ENCODE measurements around the gene PBX4.

PBX4 gene

GRCh38 chr19:19587771-19588170 lies 30.7 kb downstream of the PBX4 start:
- no peak for DNase-seq

DNA sequence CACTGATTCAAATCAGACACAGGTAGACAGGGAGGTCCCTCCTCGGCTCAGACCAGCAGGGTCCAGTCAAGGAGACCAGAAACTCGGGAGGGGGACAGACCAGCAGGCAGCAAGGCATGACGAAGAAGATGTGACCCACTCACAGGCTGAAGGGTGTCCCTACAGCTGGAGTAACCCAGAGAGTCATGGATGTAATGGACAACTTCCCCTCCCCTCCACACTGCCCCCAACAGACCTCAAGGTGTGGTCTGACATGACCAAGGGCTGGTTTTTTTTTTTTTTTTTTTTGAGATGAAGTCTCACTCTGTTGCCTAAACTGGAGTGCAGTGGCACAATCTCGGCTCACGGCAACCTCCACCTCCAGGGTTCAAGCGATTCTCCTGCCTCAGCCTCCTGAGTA lies 34.1 kb downstream of the PBX4 start:
- no peak for DNase-seq

DNA sequence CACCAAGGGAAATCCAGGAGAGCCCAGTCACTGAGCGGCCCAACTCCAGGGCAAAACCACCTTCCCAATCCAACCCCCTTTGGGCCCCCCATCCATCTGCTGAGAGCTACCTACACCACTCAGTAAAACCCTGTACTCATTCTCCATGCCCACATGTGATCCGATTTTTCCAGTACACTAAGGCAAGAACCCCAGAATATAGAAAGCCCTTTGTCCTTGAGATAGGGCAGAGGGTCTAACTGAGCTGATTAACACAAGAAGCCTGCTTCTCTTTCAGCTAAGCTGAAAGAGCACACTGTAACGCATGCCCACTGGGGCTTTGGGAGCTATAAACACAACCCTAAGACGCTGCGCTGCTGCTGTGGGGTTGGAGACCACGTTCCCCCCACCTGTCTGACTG lies 36.0 kb downstream of the PBX4 start:
- DNase-seq = no peak

DNA sequence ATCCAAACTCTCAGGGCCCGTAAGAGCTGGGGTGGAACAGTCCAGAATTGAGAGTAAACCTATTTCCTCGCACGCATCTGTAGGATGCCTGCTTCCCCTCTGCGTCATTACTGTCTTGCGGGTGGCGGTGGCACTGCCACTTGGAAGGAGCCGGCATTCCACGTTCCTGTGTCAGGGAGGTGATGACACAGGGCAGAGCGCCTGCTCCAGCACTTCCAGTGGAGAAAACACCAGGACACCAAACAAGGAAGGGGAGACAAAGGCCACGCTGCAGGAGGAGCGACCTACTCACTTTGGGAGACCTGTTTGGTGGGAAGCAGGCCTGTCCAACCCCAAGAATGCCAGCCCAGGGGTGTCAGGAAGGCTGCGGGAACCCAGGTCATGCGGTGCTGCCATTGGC lies 37.1 kb downstream of the PBX4 start:
- no peak for DNase-seq

DNA sequence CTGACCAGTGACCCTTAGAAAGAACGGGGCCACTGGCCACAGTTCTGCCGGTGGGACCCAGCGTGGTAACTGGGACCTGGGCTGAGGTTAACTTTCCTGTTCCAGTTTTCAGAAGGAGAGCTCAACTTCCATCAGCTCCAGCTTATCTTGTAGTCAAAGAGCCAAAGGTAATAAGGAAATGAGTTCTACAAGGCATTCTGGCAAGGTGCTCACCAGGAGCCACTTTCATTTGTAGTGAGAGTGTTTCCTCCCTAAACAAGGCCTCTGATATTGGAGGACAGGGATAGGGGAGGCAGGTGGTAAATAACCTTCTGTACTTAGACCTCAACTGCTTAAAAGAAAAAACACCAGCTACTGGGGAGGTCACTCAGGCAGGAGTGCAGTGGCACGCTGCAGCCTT lies 38.1 kb downstream of the PBX4 start:
- DNase-seq = no peak

- DNase-seq = no peak
Observed at GRCh38 chr19:19579533-19580361, 38.7 kb downstream of the PBX4 start.

- no peak for DNase-seq
Observed at GRCh38 chr19:19578252-19578651, 40.2 kb downstream of the PBX4 start.

- DNase-seq = no peak
Observed at GRCh38 chr19:19575411-19575810, 43.1 kb downstream of the PBX4 start.

- no peak for DNase-seq
Observed at GRCh38 chr19:19571071-19571786, 47.3 kb downstream of the PBX4 start.

DNA sequence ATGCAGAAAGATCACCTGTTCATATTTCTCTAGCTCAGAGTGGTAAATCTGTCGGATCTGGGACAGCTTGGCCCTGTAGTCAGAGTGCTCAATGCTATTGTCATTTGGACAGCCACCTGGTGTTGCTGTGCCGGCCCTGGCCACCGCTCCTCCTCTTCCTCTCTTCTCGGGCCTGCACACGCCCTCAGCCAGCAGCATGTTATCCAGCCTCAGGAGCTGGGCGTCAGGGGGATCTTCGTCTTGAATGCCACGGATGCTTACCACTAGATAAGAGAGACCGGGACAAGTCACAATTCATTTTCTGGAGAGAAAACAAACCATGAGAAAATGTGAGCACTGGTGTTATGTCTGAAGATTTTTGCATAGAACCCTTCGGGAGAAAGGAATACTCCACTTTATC lies 47.9 kb downstream of the PBX4 start:
- no peak for DNase-seq

GRCh38 chr19:19568802-19569756 lies 49.4 kb downstream of the PBX4 start:
- no peak for DNase-seq

- no peak for DNase-seq
Observed at GRCh38 chr19:19567391-19567790, 51.1 kb downstream of the PBX4 start.

DNA sequence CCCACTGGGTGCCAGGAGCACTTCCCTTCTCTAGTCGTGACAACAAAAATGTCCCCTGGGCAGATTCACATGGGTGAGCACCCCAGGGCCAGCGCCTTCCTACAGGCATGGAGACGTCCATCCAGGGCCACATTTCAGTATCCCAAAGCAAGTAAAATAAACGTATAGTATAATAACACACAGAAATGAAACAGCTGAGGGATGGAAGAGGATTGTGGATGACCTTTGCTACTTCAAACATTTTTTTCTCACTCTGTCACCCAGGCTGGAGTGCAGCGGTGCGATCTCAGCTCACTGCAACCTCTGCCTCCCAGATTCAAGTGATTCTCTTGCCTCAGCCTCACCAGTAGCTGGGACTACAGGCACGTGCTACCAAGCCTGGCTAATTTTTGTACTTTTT lies 52.2 kb downstream of the PBX4 start:
- DNase-seq = no peak

GRCh38 chr19:19563348-19563848 lies 55.1 kb downstream of the PBX4 start:
- DNase-seq = no peak

GRCh38 chr19:19562665-19563347 lies 55.7 kb downstream of the PBX4 start:
- DNase-seq = no peak

- no peak for DNase-seq
Observed at GRCh38 chr19:19561946-19562664, 56.4 kb downstream of the PBX4 start.

DNA sequence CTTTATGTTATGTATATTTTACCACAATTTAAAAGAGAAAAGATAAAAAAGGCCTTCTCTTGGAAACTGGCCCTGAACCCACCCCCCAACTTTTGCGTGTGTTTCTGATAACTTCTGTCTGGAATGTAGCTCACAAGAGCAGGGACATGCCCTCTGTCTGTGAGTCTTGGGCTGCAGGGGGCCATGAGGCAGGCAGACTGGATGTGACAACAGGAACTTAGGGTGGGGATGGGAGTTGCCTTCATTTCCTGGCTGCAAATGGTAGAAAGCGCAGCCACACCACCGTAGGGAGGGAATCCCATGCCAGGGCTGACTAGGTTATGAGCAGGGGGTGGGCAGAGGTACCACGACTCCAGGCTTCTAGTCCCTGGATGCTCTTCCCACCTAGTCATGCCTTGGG lies 58.6 kb downstream of the PBX4 start:
- DNase-seq = no peak

GRCh38 chr19:19558636-19559035 lies 59.9 kb downstream of the PBX4 start:
- DNase-seq = no peak

- DNase-seq = no peak
Observed at GRCh38 chr19:19558055-19558454, 60.4 kb downstream of the PBX4 start.

DNA sequence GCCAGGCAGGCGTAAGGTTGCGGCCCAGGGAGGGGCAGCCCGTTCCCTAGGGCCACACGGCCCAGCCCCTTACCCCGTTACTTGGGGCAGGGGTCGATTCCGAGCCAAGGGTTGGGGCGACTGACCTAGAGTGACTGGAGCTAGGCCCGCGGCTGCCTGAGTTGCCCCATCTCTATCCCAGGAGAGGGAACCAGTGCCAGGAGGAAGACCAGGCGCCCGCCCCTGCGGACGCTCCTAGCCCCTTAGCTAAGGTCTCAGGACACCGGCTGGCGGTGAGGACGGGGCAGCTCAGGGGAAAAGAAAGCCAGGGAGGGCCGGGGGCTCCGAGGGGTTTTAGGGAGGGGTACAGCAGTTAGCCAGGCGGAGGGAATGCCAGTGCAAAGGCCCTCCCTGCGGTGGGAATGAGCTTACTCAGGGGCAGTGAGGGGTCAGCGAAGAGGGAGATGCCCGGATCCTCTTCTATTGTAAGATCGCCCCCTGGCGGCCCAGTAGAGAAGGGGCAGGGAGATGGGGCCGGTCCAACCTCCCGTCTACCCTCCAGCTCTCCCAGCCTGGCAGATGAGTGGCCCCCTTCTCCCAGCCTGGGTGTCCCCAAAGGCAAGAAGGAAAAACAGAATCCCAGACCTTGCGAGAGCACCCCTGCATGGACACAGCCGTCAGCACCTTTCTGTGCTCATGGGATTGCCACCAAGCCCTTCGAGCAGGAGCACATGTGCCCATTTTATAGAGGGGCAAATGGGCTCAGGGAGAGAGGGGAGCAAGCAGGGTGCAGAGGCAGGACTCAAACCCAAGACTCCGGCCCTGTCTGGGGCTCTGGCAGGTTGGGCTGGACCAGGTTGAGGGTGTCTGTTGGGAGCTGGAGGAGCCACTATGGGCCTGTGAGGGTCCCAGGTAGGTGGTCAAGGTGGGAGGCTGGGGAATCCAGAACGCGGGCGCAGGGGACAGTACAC lies 64.1 kb downstream of the PBX4 start:
- no peak for DNase-seq

DNA sequence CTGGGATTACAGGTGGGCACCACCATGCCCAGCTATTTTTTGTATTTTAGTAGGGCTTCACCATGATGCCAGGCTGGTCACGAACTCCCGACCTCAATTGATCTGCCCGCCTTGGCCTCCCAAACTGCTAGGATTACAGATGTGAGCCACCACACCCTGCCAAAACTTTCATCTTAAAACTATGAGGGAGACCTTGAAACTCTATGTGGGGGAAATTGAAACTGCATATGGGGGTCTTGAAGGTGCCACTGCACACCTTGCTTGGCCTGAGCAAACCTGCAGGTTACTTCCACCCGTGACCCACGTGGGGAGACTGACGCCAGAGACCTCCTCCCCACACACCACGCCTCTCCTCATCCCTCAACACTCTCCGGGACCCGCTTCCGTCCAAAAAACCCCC lies 64.8 kb downstream of the PBX4 start:
- DNase-seq = no peak
